HK-2 (cell line): Measurements from ENCODE around the gene PARD3B.

Experiments used
- DNase-seq: peaks from one replicate; pipeline ENCODE4 v3.0.0-alpha.2; 2018; ENCODE audit not compliant: unreplicated experiment

PARD3B gene

DNA sequence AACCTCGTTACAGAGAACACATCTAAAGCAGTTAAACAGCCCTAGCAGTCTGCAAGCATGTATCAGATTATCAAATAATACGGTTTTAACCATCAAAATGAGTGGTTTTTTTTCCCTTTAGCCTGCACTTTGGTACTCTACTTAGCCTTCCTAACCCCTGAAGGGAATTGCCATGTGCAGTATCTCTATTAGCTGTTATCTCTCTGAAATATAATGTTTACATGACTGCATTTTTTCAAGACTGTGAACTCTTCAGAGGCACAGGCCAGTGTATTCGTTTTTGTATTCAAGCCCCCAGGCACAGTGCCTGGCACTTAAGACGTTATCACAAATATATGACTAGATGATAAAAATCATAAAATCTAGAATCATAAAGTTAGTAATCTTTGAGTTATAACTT, 509.5 kb downstream of the PARD3B start:
- no peak for DNase-seq

DNA sequence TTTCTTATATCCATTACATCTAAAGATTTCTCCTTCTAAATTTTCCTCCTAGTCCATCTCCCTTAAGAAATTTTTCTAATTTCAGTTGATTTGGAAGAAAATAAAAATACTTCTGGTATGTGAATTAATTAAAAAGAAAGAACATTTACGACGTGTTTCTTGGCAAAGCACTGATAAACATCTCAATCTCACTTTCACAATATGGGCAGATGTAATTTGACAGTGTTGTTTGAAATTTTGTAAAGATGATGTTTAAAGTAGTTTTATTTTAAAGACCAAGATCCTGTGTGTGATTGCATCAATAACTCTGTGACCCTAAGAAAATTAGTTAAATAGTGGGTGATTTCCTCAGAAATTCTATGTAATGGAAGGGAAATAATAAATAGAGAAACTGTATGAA, 510.0 kb downstream of the PARD3B start:
- no peak for DNase-seq

DNA sequence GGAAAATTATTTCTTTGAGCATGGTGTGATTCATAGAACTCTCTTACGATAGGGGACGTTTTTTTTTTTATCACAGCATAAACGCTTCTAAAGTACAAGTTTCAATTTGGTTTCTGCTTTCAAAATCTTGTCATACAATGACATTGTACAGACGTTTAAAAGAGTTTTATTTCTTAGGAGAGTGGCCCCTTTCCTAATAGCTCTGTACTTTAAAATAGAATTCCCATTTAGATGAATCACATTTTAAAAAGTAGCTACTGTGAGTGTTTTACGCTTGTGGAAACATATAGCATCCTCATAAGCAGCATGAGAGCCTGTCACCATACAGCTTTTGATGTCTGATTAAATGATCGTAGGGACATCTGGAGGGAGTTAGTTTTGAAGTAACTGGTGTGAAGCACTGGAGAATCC, 510.9 kb downstream of the PARD3B start:
- DNase-seq, result no peak

DNA sequence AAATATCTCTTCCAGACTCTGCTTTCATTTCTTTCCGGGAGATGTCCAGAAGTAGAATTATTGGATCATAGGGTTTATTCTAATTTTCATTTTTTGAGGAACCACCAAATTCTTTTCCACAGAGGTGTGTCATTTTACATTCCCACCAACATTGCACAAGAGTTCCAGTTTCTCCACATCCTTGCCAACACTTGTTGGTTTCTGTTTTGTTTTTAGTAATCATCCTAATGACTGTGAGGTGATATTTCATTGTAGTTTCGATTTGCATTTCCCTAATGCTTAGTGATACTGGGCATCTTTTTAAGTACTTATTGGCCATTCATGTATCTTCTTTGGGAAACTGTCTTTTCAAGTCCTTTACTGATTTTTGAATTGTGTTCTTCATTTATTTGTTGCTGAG, 513.1 kb downstream of the PARD3B start:
- DNase-seq, result no peak

DNA sequence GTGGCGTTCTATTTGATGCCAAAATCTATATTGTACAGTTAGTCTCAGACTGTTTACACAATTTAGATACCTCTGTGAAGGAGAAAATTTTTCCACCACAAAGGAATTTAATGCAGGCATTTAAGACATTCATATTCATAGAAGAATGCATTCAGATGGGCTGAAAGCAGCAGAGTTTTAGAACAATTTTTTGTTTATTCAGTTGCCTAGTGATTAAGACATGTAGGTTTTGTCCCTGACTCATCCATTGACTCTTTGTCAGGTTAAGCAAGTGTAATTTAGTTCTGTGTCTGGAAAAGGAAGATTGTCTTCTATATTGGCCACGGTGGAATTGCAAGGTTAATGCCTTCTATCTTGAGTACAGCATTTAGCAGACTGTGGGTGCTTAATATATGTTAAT, 515.0 kb downstream of the PARD3B start:
- no peak for DNase-seq

DNA sequence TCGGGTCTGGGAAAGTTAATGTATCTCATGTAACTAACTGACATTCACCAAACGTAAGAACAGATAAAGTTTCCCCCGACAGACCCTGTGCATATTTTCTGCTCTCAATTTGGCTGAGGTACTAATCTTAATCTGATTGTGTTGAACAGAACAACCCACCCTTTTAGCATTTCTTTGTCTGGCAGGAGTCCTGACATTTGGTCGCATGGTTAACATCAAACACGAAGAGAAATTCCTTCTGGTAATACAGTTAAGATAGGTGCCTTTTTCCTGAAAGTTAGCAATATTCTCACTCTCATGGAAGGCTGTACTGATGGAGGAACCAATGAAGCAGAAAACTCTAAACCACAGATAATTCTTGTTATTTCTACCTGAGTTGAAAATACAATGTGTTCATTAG, 520.8 kb downstream of the PARD3B start:
- no peak for DNase-seq

DNA sequence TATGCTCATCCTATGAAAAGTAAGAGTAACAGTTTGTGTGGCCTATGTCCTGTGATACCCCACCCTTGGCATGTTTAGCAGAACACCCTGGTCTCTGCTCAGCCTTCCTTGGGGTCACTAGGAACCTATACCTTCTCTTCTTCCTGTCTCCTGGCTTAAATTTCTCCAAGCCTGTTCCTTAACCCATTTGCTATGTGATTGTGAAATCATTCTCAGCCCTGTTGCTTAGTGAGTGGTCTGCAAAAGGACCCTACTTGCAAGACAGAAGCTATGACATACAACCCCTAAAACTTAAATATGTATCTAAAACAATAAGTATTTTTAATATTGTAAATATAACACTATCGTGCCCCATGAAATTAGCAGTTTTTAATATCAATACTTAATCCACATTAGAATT, 524.7 kb downstream of the PARD3B start:
- no peak for DNase-seq

DNA sequence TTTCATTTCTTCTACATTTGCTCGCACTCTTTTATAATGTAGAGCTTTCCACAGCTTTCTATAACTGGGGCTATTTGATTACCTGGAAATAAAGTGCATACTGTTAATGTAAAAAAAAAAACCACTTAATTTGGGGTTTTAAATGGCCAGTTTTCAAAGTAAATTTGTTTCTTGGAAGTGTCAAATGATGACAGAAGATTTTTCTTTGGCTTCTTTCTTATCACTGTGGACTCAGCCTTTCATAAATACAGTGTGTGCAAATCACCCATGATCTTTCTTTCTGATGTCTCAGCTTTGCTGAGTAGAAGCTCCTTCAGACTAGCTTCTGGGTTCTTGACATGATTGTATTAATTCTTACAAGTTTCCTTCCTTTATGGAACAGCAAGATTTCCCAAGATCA, 525.6 kb downstream of the PARD3B start:
- DNase-seq, result no peak

DNA sequence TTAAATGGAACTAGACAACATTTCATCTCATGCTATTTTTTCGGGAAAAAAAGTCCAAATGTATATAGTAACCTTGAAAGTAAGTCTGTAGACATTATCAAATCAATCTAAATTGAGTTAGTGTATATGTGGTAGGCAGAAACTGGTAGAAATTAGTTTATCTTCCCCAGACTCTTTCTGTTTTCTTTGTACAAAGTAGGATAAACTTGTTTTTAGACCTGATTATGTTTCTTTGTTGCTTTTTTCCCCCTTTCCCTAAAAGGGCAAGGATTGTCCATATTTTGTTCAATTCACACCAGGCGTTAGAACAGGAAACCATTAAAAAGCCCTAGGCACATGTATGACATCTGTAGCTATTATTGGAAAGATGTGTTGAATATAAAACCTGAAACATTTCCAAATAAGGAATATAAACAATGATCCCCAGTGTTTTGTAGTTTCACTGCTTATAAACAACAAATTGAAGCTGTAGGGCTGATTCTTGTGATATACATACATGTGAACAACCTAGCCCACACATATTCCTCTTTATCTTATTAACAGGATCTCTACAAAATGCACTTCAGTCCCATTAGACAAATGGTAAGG, 528.3 kb downstream of the PARD3B start:
- DNase-seq, result no peak

DNA sequence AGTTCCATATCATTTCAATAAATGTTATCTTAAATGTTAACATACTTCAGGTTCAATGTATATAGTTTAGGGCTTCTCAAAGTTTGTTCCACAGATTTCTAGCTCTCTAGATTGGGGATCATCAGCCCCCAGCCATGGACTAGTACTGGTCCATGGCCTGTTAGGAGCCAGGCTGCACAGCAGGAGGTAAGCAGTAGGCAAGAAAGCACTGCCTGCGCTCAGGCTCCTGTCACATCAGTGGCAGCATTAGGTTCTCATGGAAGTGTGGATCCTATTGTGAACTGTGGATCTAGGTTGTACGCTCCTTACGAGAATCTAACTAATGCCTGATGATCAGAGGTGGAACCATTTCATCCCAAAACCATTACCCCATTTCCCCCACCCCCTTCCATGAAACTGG, 531.1 kb downstream of the PARD3B start:
- DNase-seq, result no peak

DNA sequence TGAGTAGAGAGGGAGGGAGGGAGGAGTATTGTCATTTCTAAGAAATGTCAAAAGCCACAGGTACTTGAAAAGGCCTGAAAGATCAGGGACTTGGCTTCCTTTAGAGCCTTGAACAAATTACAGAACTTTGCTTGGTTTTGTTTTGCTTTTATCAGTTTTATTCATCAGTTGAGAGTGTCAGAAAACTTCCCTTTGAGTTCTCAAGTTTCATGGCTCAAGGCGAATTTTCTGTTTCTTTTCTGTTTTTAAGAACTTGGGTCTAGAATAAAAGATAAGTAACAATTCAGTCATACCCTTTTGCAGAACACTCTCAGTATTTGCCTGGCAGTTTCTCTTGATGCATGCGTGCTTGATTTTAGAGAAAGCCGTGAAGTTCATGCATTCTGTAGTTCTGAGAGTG, 531.9 kb downstream of the PARD3B start:
- DNase-seq, result no peak

DNA sequence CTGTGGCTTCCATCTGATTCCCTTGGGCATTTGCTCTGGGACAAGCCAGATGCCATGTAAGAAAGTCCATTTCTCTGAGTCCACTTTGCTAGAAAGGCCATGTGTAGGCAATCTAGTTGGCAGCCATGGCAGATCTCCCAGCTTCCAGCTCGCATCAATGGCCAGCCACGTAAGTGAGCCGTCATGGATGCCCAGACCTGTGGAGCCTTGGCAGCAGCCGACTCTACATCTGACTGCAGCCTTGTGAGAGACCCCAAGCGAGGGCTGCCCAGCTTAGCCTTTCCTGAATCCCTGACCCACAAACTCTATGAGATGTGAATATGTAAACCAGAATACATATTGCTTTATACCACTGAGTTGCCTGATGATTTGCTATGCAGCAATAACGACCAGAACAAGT, 533.5 kb downstream of the PARD3B start:
- no peak for DNase-seq

DNA sequence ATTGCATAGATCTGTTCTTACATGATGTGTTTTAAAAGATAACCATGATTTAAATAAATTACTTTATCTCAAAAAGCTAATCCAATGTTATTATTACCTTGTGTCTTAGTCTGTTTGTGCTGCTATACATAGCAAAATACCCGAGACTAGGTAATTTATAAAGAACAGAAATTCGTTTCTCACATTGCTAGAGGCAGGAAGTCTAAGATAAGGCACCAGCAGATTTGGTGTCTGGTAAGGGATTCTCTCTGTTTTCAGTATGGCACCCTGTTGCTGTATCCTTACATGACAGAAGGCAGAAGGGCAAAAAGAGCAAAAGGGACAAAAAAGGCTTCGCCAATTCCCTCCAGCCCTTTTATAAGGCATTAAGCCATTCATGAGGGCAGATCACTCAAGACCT, 533.9 kb downstream of the PARD3B start:
- no peak for DNase-seq

DNA sequence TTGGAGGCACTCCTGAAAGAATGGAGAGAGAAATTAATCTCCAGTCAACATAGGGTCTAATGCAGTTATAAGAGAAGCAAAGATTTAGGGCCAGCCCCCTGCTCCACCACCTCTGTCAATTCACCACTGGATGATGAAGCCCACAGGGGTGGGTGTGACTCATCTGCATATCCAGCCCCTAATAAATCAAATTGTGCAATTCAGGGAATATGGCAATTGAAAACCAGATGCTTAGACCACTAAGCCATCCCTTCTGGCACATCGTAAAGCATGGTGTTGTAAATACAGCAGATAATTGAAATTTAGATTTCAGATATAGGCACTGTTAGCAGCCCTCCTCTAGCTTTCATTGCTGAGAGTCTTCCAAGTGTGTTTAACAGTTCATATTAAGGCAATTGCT, 541.4 kb downstream of the PARD3B start:
- DNase-seq, result no peak

DNA sequence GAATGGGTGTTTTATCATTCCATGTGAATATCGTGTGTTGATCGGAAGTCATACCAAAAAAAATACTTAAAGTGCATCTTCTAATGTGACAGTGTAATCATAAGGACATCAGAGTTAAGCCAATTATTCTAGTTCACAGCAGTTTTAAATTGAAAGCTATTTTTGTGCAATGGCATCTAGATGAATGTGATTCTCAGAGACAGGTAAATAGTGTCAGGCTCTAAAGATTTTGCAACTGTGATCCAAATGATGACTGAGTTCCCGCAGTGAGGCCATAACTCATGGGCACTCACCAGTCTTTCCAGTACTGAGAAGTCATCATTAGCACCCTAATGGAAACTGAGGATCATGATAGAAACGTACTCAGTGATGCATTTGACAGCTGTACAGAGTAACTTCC, 542.6 kb downstream of the PARD3B start:
- no peak for DNase-seq

DNA sequence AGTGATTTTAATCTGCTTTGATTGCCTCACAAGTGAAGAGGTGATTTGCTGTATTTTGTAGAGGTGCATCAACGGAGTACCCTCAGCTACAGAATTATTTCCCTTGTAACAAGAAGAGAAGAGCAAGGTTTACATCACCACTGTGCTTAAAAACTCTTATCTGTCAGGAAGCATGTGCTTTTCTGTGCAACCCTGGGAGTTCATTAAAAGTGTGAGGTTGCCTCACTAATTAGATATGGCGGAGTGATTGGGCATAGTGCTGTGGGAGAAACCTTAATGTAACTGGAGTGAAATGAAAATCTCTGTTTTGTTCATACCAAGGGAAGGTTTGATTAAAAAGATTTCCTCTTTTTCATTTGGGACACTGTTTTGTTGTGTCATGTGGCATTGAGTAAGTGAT, 544.7 kb downstream of the PARD3B start:
- no peak for DNase-seq

DNA sequence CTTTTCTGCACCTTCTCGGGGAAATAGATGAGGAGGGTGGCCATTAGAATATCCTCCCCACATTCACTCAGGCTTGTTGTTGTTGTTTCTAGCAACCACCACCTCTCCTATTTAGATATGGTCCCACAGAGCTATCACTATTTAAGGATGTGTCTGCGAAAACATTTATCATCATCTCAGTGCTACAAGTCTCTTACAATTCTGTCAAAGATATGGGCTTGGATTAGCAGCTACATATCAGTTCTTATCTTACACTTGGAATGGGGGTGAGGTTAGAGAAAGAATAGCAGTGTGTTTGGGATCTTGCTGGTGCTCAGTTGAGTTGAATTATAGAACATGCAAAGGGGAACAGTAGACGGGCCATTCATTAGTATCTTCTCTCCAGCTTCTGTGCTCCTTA, 546.1 kb downstream of the PARD3B start:
- DNase-seq, result no peak

DNA sequence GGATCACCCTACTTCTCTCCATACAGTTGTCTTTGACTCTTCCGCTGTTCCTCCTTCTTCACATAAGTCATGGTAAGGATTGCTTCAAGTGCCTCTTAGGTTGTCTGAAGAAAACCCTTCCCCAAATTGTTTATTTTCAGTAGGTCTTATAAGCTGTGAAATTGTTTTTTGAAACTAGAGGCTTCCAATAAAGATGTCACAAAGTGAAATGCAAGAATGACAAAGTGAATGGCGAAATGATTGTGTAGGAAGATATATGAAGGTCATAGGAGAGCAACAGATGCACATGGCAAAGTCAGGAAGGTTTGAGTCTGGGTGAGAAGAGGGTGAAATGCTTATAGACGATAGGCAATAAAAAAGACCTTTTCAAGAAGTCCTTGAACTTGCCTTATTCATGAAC, 548.8 kb downstream of the PARD3B start:
- no peak for DNase-seq

DNA sequence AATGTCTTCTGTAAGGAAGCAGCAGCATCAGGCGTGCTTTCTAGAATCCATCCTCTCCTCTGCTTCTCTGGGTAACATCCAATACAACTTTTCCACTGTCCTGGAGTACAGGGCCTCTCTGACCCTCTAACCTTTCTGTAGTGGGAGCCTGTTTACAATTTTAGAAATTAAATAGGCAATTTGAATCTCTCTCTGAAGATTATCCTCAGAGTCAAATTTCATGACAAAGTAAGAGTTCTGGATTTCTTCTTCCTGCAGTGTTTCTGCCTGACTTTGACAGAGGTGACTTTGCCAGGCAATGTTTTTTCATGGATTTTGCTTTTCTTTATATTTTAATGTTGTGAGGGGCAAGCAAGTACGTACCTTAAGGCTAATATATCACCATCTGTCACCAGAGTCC, 558.4 kb downstream of the PARD3B start:
- no peak for DNase-seq

DNA sequence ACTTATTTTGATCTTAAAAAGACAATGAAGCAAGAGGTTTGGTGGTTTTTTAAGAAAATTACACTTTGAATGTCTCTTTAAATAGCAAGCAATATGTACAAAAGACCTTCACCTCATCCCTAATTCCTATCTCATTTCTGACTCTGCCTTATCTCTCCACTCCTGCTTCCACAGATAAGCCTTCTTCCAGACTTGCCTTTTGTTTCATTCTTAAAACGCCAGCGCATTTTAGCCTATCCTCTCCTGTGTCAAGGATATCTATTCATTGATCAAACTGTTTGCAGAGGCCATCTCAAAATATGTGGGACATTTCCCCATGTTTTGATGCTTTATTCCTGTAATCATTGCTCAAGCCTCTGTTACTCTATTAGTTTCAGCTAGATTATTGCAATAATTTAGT, 562.5 kb downstream of the PARD3B start:
- DNase-seq, result no peak

DNA sequence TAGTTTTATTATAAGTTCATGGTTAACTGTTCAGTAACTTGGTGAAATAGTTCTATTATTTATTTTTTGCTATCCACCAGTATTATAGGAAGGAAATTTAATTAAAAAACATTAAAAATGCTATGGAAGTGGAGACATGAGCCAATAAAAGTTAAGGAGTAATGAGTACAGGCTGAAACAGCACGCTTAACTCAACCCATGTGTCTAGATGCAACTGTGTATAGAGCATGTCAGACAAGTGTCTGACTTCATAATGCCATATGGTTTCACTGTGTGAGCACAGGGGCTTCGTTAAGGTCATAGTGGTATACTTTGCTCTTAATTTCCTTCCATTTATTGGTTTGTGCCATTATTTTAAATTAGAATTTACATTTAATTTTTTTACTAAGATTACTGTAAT, 570.2 kb downstream of the PARD3B start:
- DNase-seq, result no peak

DNA sequence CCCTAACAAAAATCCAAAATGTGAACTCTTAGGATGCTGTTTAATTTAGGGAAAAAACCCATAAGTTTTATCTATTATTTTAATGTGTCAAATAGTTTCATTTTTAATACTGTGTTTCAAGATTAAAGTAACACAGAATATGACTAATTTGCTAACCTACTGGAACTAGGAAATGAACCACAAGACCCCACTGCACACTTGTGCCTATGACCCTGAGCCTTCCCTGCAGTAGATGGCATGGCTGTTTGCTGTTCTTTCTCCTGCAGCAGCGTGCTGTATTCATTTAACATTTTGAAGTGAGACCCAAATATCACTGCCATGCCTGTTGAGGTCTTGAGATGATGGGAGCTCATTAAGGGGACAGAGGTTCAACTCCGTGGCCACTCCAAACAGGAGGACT, 571.9 kb downstream of the PARD3B start:
- no peak for DNase-seq

DNA sequence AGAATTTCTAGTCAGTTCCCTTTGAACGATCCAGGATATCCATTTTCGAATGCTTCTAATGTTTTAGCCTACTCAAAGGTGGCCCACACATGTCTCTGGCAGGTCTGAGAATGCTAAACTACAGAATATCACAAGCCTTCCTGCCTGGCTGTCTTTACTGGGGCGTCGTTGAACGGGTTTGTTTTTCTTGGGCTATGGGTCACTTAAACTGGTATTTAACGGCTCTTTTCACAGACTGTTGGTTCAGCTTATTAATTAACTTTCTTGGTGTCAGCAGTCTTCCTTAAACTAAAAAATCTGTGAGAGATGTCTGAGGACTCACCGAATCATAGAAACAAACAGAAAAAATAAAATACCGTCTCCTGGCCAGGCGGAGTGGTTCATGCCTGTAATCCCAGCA, 573.9 kb downstream of the PARD3B start:
- DNase-seq, result peak; percentile 18

DNA sequence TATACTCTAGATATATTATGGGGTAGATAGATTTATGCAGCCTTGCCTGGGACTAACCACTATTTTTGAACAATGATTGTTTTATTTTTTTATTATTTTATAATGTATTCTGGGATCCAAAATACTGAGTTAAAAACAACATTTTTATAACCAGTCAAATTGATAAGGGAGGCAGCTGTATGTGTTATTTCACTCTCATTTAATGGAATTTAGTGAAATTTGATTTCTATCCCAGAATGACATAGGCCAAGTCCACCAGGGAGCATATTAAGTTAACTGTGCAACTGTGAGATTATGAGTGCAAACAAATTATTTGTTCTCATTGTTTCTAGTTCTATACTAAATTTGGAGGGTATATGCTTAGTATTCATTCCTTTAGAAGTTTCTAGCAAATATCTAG, 583.5 kb downstream of the PARD3B start:
- no peak for DNase-seq

DNA sequence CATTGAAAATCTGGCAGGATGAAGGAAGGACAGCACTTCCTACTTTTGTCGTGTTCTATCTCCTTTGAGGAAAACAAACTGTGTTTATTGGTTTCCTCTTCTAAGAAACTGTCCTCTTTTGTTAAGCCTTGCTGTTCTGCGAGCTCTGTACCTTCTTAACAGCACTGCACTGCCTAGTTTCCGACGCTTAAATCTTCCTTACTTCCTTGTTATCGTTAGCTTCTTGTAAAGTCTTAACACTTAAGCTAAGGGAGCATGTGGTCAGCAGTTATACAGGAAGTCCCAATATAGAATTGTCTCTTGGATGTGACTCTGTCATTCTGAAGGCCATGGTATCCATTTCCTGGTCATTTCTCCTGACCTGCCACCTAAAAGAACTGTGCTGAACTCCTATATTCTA, 584.3 kb downstream of the PARD3B start:
- DNase-seq, result no peak
